ENCODE measurements around the gene AMZ1. TPM values are rescaled to one million over a fixed set of nuclear protein-coding genes. Genes with fewer than 3 reads are reported as not detected.

Gene AMZ1
- total and polyA plus RNA-seq, 9 donors: 0.15 to 2.6 (median 0.65) TPM; not detected in 1

DNA sequence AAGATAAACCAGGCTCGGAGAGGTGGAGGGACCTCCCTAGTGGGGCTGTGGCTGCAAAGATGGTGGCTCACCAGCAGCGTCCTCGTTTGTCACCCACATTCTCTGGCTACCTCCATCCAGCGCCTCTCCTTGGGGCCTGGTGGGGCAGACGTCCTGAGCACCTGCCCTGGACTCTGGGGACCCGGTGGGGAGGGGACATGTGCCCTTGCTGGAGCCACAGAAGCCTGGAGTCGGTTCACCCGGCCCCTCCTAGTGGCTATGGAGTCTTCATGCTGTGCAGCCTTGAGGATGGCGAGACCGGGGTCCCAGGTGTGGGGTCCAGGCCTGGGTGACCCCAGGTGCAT, 41.7 kb upstream of the AMZ1 start:
- H3K36me3 ChIP-seq: no peaks in the 10 kb centered on the region
- H3K27ac ChIP-seq: no peak overlapping the region
- peaks cover 8% of the 10 kb centered on the region for H3K4me1 ChIP-seq (ENCODE audit: insufficient read depth)
- intact Hi-C loops (cut with DNase I): no loop called here
- WGBS, 3 donors: 81 to 90% (median 88%) methylated on average over 10 of the region's 10 CpGs
- no peaks in the 10 kb centered on the region for H3K9me3 ChIP-seq
- TF ChIP-seq, protein P1, sequence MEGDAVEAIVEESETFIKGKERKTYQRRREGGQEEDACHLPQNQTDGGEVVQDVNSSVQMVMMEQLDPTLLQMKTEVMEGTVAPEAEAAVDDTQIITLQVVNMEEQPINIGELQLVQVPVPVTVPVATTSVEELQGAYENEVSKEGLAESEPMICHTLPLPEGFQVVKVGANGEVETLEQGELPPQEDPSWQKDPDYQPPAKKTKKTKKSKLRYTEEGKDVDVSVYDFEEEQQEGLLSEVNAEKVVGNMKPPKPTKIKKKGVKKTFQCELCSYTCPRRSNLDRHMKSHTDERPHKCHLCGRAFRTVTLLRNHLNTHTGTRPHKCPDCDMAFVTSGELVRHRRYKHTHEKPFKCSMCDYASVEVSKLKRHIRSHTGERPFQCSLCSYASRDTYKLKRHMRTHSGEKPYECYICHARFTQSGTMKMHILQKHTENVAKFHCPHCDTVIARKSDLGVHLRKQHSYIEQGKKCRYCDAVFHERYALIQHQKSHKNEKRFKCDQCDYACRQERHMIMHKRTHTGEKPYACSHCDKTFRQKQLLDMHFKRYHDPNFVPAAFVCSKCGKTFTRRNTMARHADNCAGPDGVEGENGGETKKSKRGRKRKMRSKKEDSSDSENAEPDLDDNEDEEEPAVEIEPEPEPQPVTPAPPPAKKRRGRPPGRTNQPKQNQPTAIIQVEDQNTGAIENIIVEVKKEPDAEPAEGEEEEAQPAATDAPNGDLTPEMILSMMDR (IDR thresholded peaks at IDR 0.05): no peak
- TF ChIP-seq POLR2A (IDR thresholded peaks at IDR 0.05) (no peak), EP300 (IDR thresholded peaks at IDR 0.05) (no peak)
- no peak overlapping the region for H3K4me3 ChIP-seq
- H3K27me3 ChIP-seq: no peaks in the 10 kb centered on the region
- DNase-seq: no peak

DNA sequence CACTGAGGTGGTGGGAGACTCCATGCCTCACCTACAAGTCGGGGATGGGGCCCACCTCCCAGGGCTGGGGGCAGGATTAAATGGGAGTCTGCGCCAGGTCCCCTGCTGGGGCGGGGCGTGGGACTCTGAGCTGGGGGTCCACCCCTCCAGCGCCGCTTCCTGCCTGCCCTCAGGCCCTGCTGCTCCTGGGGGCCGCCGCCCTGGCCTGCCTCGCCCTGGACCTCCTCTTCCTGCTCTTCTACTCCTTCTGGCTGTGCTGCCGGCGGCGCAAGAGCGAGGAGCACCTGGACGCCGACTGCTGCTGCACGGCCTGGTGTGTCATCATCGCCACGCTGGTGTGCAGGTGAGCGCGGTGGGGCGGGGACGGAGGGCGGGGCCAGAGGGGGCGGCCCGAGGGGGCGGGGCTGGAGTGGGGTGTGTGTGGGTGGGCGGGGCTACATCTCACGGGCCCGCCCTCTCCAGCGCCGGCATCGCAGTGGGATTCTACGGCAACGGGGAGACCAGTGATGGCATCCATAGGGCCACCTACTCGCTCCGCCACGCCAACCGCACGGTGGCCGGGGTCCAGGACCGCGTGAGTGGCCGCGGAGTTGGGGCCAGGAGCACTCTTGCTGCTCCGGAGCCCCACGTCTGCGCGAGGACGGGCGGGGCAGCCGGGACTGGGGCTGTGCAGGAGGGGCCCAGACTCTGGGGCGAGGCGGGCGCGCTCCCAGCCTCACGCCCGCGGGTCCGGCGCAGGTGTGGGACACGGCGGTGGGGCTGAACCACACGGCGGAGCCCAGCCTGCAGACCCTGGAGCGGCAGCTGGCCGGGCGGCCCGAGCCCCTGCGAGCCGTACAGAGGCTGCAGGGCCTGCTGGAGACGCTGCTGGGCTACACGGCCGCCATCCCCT, 41.1 kb upstream of the AMZ1 start:
- no peaks in the 10 kb centered on the region for H3K36me3 ChIP-seq
- no peak for DNase-seq
- TF ChIP-seq POLR2A (IDR thresholded peaks at IDR 0.05) (no peak), EP300 (IDR thresholded peaks at IDR 0.05) (no peak)
- TF ChIP-seq, protein P1 (IDR thresholded peaks at IDR 0.05): no peak
- H3K4me1 ChIP-seq (ENCODE audit: insufficient read depth): peaks cover 3% of the 10 kb centered on the region
- 81 to 93% (median 83%) methylated on average over 53 to 73 of the region's 73 CpGs for WGBS, 3 donors
- no peaks in the 10 kb centered on the region for H3K27me3 ChIP-seq
- intact Hi-C loops (cut with DNase I): no loop called here
- H3K4me3 ChIP-seq: no peak overlapping the region
- H3K9me3 ChIP-seq: no peaks in the 10 kb centered on the region
- no peak overlapping the region for H3K27ac ChIP-seq

DNA sequence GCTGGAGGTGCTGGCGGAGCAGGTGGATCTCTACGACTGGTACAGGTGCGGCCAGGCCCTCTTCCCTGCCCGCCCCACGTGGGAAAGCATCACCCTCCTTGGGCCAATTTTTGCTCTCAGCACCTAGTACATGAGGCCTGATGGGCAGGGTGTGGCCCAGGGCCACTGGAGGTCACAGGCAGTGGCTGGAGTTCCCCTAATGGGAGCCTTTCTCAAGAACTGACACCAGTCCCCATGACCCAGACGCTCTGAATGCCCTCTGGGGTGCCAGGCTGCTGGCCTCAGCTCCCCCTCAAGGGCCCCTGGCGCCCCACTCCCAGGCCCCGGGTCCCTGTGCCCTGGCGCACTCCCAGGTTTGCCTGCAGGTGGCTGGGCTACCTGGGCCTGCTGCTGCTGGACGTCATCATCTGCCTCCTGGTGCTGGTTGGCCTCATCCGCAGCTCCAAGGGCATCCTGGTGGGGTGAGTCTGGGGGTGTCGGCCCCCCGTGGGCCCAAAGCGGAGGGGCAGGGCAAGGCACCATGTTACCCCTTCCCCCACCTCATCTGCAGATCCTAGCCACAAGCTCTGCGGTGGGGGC, 40.3 kb upstream of the AMZ1 start:
- DNase-seq: no peak
- Histone ChIP-seq H3K9me3 (no peaks in the 10 kb centered on the region), H3K4me3 (no peak overlapping the region), H3K36me3 (no peaks in the 10 kb centered on the region), H3K4me1 (ENCODE audit: insufficient read depth) (no peaks in the 10 kb centered on the region), H3K27ac (no peak overlapping the region), H3K27me3 (no peaks in the 10 kb centered on the region)
- 90 to 95% (median 92%) methylated on average over 15 of the region's 15 CpGs for WGBS, 3 donors
- TF ChIP-seq, protein P1 (IDR thresholded peaks at IDR 0.05): no peak
- TF ChIP-seq EP300 (IDR thresholded peaks at IDR 0.05): no peak
- TF ChIP-seq POLR2A (IDR thresholded peaks at IDR 0.05): no peak
- intact Hi-C loops (cut with DNase I): no loop called here

DNA sequence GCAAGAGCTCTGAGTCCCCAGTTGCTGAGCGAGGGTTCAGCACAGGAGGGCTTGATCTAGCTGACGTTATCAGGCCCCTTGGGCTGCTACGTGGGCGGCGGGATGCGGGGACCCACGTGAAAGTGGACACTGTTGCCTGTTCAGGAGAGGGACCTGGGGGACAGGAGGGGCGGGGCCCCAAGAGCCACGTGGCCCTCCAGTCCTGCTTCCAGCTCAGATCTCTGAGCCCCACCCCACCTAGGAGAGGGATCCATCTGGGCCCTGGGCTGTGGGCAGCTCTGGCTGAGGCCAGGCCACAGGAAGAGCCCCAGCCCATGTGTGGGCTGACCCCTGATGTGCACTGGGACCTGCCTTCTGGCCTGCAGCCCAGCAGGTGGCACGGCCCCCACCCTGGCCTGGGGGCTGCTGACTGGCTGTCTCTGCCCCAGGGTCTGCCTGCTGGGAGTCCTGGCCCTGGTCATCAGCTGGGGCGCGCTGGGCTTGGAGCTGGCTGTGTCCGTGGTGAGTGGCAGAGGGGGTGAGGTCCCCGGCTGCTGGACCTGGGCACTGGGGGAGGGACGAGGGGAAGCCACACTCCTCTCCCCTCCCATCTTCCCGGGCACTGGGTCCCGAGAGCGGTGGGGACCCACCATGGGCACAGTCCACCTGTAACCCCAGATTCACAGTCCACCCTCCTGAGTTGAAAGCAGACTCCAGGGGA, 38.7 kb upstream of the AMZ1 start:
- H3K4me3 ChIP-seq: no peak overlapping the region
- no peak for TF ChIP-seq POLR2A (IDR thresholded peaks at IDR 0.05)
- TF ChIP-seq, protein P1 (IDR thresholded peaks at IDR 0.05): no peak
- no peak for TF ChIP-seq EP300 (IDR thresholded peaks at IDR 0.05)
- 82 to 88% (median 87%) methylated on average over 12 to 18 of the region's 18 CpGs for WGBS, 3 donors
- H3K36me3 ChIP-seq: no peaks in the 10 kb centered on the region
- H3K27me3 ChIP-seq: no peaks in the 10 kb centered on the region
- DNase-seq: no peak
- no peaks in the 10 kb centered on the region for H3K9me3 ChIP-seq
- H3K4me1 ChIP-seq (ENCODE audit: insufficient read depth): no peaks in the 10 kb centered on the region
- no peak overlapping the region for H3K27ac ChIP-seq
- intact Hi-C loops (cut with DNase I): no loop called here

All from ovary (tissue), 9 donors.